BE2C (cell line): ENCODE results near the gene RNF10.
A peak's percentile ranks its signal among the peaks of the same experiment; 100 is the strongest.

ENCODE experiments used
- DNase-seq: peaks from one replicate; pipeline ENCODE4 v3.0.0-alpha.2; 2020
- H3K27me3 ChIP-seq: fragments of 250-450 bp; sonication (Bioruptor Pico); 2 replicates; pipeline ENCODE4 v1.5.1; 2020; ENCODE audit warnings: mild to moderate bottlenecking
- H3K36me3 ChIP-seq: fragments of 250-450 bp; sonication (Bioruptor Pico); 2 replicates; pipeline ENCODE4 v1.5.1; 2020; ENCODE audit warnings: mild to moderate bottlenecking
- H3K4me1 ChIP-seq: fragments of 250-450 bp; sonication (Bioruptor Pico); 2 replicates; pipeline ENCODE4 v1.5.1; 2020
- H3K4me3 ChIP-seq: 2 replicates; pipeline ENCODE4 v1.5.1; 2011; ENCODE audit warnings: low read depth, low read length
- H3K9me3 ChIP-seq: fragments of 250-450 bp; sonication (Bioruptor Pico); 2 replicates; pipeline ENCODE4 v1.5.1; 2020
- CTCF ChIP-seq: IDR thresholded peaks from 2 replicates; pipeline ENCODE4 v1.5.1; 2012; ENCODE audit warnings: mild to moderate bottlenecking, low read depth, low read length

Gene RNF10

GRCh38 chr12:120580787-120581723 is 46.9 kb downstream of the RNF10 start, which contains the start of gene POP5:
Gene POP5, minus strand, starts transcription at chr12:120581402. Its CDS starts 40 bp downstream, at chr12:120581362.
- Histone ChIP-seq H3K9me3 (no peaks in the 10 kb centered on the region), H3K4me1 (no peaks in the 10 kb centered on the region), H3K27me3 (no peaks in the 10 kb centered on the region), H3K36me3 (peaks cover 21% of the 10 kb centered on the region), H3K4me3 (peak within 1 kb of the TSS; percentile 98)
- peak; percentile 96 for DNase-seq
- no peak for TF ChIP-seq CTCF

- no peaks in the 10 kb centered on the region for H3K4me1 ChIP-seq
- no peaks in the 10 kb centered on the region for H3K9me3 ChIP-seq
- no peaks in the 10 kb centered on the region for H3K27me3 ChIP-seq
- TF ChIP-seq CTCF: no peak
- peaks cover 18% of the 10 kb centered on the region for H3K36me3 ChIP-seq
- DNase-seq: no peak
- H3K4me3 ChIP-seq: peak overlapping the region; percentile 98
These were observed 47.8 kb downstream of the RNF10 start for GRCh38 chr12:120581998-120582397.

- no peaks in the 10 kb centered on the region for H3K9me3 ChIP-seq
- H3K36me3 ChIP-seq: peaks cover 6% of the 10 kb centered on the region
- DNase-seq: peak; percentile 83
- no peaks in the 10 kb centered on the region for H3K4me1 ChIP-seq
- peak overlapping the region; percentile 48 for H3K4me3 ChIP-seq
- H3K27me3 ChIP-seq: no peaks in the 10 kb centered on the region
- peak; percentile 97 for TF ChIP-seq CTCF
These were observed 49.4 kb downstream of the RNF10 start for GRCh38 chr12:120583478-120584030.

- no peaks in the 10 kb centered on the region for H3K27me3 ChIP-seq
- H3K4me3 ChIP-seq: peak overlapping the region; percentile 49
- H3K9me3 ChIP-seq: no peaks in the 10 kb centered on the region
- peaks cover under 1% of the 10 kb centered on the region; the same call in 1 of the 2 replicates for H3K36me3 ChIP-seq
- peak; percentile 32 for TF ChIP-seq CTCF
- no peaks in the 10 kb centered on the region for H3K4me1 ChIP-seq
- DNase-seq: peak; percentile 57
These were observed 50.4 kb downstream of the RNF10 start for GRCh38 chr12:120584343-120585149.

- DNase-seq: no peak
- Histone ChIP-seq H3K9me3 (no peaks in the 10 kb centered on the region), H3K36me3 (no peaks in the 10 kb centered on the region), H3K27me3 (no peaks in the 10 kb centered on the region), H3K4me1 (no peaks in the 10 kb centered on the region), H3K4me3 (no peak overlapping the region)
- TF ChIP-seq CTCF: no peak
These were observed 52.0 kb downstream of the RNF10 start for GRCh38 chr12:120586206-120586605.
